Hepatocyte (in vitro differentiated cells): ENCODE data around the gene TXNRD1. TPM values are rescaled to one million over a fixed set of nuclear protein-coding genes. Genes with fewer than 3 reads are reported as not detected.

Source experiments
- DNase-seq: peaks from one replicate; pipeline ENCODE4 v3.0.0-alpha.2; 2016; ENCODE audit warnings: low spot score
- H2AFZ ChIP-seq: fragments of 200-600 bp; sonication (generic); 2 replicates; pipeline ENCODE4 v1.6.0; 2016; ENCODE audit warnings: antibody characterized with exemption, mild to moderate bottlenecking
- H3K27ac ChIP-seq: fragments of 200-600 bp; sonication (generic); 2 replicates; pipeline ENCODE4 v1.5.1; 2016; ENCODE audit warnings: mild to moderate bottlenecking
- H3K27me3 ChIP-seq: fragments of 200-600 bp; sonication (generic); 2 replicates; pipeline ENCODE4 v1.6.1; 2016
- H3K36me3 ChIP-seq: fragments of 200-600 bp; sonication (generic); replicated peaks from 2 replicates; pipeline ENCODE4 v1.5.1; 2016; ENCODE audit warnings: low read depth; ENCODE audit not compliant: insufficient read depth
- H3K4me1 ChIP-seq: fragments of 200-600 bp; sonication (generic); 2 replicates; pipeline ENCODE4 v1.5.1; 2016; ENCODE audit warnings: mild to moderate bottlenecking, moderate library complexity; ENCODE audit not compliant: insufficient read depth
- H3K4me2 ChIP-seq: fragments of 200-600 bp; sonication (generic); 2 replicates; pipeline ENCODE4 v1.6.0; 2016
- H3K4me3 ChIP-seq: fragments of 200-600 bp; sonication (generic); 2 replicates; pipeline ENCODE4 v1.5.1; 2016; ENCODE audit warnings: mild to moderate bottlenecking
- H3K79me2 ChIP-seq: fragments of 200-600 bp; sonication (generic); 2 replicates; pipeline ENCODE4 v1.6.0; 2017; ENCODE audit warnings: mild to moderate bottlenecking
- H3K9me2 ChIP-seq: fragments of 200-600 bp; sonication (generic); replicated peaks from 2 replicates; pipeline ENCODE4 v1.6.0; 2017; ENCODE audit warnings: mild to moderate bottlenecking; ENCODE audit not compliant: insufficient read depth
- H3K9me3 ChIP-seq: fragments of 200-600 bp; sonication (generic); 2 replicates; pipeline ENCODE4 v1.5.1; 2016; ENCODE audit warnings: low read depth, mild to moderate bottlenecking
- H4K20me1 ChIP-seq: fragments of 200-600 bp; sonication (generic); 2 replicates; pipeline ENCODE4 v1.6.0; 2016; ENCODE audit warnings: mild to moderate bottlenecking; ENCODE audit not compliant: insufficient read depth, poor library complexity, severe bottlenecking
- CTCF ChIP-seq: fragments of 200-600 bp; sonication (generic); IDR thresholded peaks from 2 replicates; pipeline ENCODE4 v1.5.1; 2016; ENCODE audit warnings: antibody characterized with exemption, mild to moderate bottlenecking; ENCODE audit not compliant: poor library complexity
- EZH2 ChIP-seq: fragments of 200-600 bp; sonication (generic); IDR thresholded peaks from 2 replicates; pipeline ENCODE4 v1.6.1; 2016; ENCODE audit warnings: antibody characterized with exemption, mild to moderate bottlenecking, borderline replicate concordance
- EZH2phosphoT487 ChIP-seq: fragments of 200-600 bp; sonication (generic); IDR thresholded peaks from one replicate; pipeline ENCODE4 v1.6.1; 2018; ENCODE audit warnings: antibody characterized with exemption, mild to moderate bottlenecking, low read depth, moderate library complexity; ENCODE audit not compliant: unreplicated experiment, severe bottlenecking
- WGBS: methylation state at CpG from one replicate; pipeline ENCODE4 v1.1.6; 2016; ENCODE audit warnings: low lambda C conversion rate; ENCODE audit errors: missing lambda C conversion rate; 5-methylcytosine and 5-hydroxymethylcytosine counted together
- polyA plus RNA-seq: library from polyadenylated mRNA; unstranded; fragments of >200 nt; fragmentation: Nextera tagmentation; extraction: Ambion mirVana; gene quantifications from 2 replicates; pipeline ENCODE4 v1.2.1, GENCODE V29; 2016
- total RNA-seq: library from RNA; depleted of rRNA; stranded (reverse); fragments of >200 nt; gene quantifications from 2 replicates; pipeline ENCODE4 v1.2.3, GENCODE V29; 2014

Gene TXNRD1
- total and polyA plus RNA-seq, 2 experiments from 2014 or later: 49.8 to 113 TPM

- no peaks in the 10 kb centered on the region for H3K9me2 ChIP-seq
- no peak overlapping the region for H3K4me3 ChIP-seq
- DNase-seq: no peak
- 89% methylated on average over 6 of the region's 6 CpGs for WGBS
- H3K27ac ChIP-seq: no peak overlapping the region
- no peaks in the 10 kb centered on the region for H3K4me1 ChIP-seq
- H3K36me3 ChIP-seq: no peaks in the 10 kb centered on the region
- H2AFZ ChIP-seq: no peak overlapping the region
- no peak for TF ChIP-seq EZH2
- TF ChIP-seq CTCF: no peak
- no peak for TF ChIP-seq EZH2phosphoT487
- no peaks in the 10 kb centered on the region for H4K20me1 ChIP-seq
- H3K79me2 ChIP-seq: no peaks in the 10 kb centered on the region
- H3K9me3 ChIP-seq: no peaks in the 10 kb centered on the region
- no peaks in the 10 kb centered on the region for H3K27me3 ChIP-seq
- H3K4me2 ChIP-seq: no peak overlapping the region
These were observed 125.5 kb downstream of the TXNRD1 start for GRCh38 chr12:104340925-104341611.

- WGBS: 96% methylated on average over 2 of the region's 2 CpGs
- Histone ChIP-seq H3K36me3 (no peaks in the 10 kb centered on the region), H3K4me3 (no peak overlapping the region)
These were observed 126.6 kb downstream of the TXNRD1 start for GRCh38 chr12:104342147-104342546.

GRCh38 chr12:104342635-104343249 lies 127.2 kb downstream of the TXNRD1 start:
- Histone ChIP-seq H3K79me2 (no peaks in the 10 kb centered on the region), H3K9me2 (no peaks in the 10 kb centered on the region), H3K27ac (no peak overlapping the region), H3K36me3 (no peaks in the 10 kb centered on the region), H3K9me3 (no peaks in the 10 kb centered on the region), H3K4me1 (no peaks in the 10 kb centered on the region), H2AFZ (no peak overlapping the region), H3K4me3 (no peak overlapping the region), H3K4me2 (no peak overlapping the region), H3K27me3 (no peaks in the 10 kb centered on the region), H4K20me1 (no peaks in the 10 kb centered on the region)
- 93% methylated on average over 12 of the region's 12 CpGs for WGBS
- TF ChIP-seq EZH2: no peak
- TF ChIP-seq EZH2phosphoT487: no peak
- TF ChIP-seq CTCF: no peak
- no peak for DNase-seq

More at GRCh38 chr12:104342147-104342546, 126.6 kb downstream of the TXNRD1 start:
- no peaks in the 10 kb centered on the region for H4K20me1 ChIP-seq
- H3K4me1 ChIP-seq: no peaks in the 10 kb centered on the region
- no peak for DNase-seq
- no peak overlapping the region for H3K27ac ChIP-seq
- H3K79me2 ChIP-seq: no peaks in the 10 kb centered on the region
- H3K27me3 ChIP-seq: no peaks in the 10 kb centered on the region
- no peaks in the 10 kb centered on the region for H3K9me3 ChIP-seq
- no peaks in the 10 kb centered on the region for H3K9me2 ChIP-seq
- no peak for TF ChIP-seq CTCF
- TF ChIP-seq EZH2: no peak
- no peak for TF ChIP-seq EZH2phosphoT487
- H2AFZ ChIP-seq: no peak overlapping the region
- no peak overlapping the region for H3K4me2 ChIP-seq
